ENCODE measurements around the gene RPL18A. TPM values are rescaled to one million over a fixed set of nuclear protein-coding genes. Genes with fewer than 3 reads are reported as not detected.

The RPL18A gene
- total RNA-seq, 1 donor from 2014 or later, result 2,478 TPM

DNA sequence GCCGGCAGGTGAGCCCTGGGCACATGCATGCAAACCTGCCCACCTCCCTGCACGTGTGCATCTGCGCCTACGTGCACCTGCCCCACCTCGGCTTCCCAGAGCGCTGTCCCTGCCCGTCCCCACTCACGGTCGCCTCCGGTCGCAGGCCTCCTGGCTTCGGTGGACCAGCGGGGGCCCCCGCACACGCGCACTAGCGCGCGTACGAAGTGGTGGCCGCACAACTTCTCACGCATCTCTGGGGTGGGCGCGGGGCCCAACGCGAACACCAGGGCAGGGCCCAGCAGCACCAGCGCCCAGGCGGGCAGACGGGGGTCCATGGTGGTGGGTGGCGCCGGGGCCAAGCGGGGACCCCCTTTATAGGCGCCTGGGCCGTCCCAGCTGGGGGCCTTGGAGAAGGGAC lies 38.5 kb upstream of the RPL18A start, which contains the start of gene INSL3:
TSS of gene INSL3 (minus strand) at position 330 of the 400 bp plus-strand sequence. CDS start at position 317, 13 bp downstream.
- DNase-seq (ENCODE audit: low read depth), result no peak
- H3K36me3 ChIP-seq (ENCODE audit: control insufficient read depth, insufficient read depth, low read length), result no peaks in the 10 kb centered on the region
- no peak for TF ChIP-seq CTCF (IDR thresholded peaks at IDR 0.05; ENCODE audit: insufficient read depth, low read length, poor library complexity, severe bottlenecking)
- no peak within 1 kb of the TSS for H3K4me3 ChIP-seq (ENCODE audit: low read depth, low read length)
- H3K27me3 ChIP-seq (ENCODE audit: control insufficient read depth, insufficient read depth, low read length), result peaks cover 9% of the 10 kb centered on the region

DNA sequence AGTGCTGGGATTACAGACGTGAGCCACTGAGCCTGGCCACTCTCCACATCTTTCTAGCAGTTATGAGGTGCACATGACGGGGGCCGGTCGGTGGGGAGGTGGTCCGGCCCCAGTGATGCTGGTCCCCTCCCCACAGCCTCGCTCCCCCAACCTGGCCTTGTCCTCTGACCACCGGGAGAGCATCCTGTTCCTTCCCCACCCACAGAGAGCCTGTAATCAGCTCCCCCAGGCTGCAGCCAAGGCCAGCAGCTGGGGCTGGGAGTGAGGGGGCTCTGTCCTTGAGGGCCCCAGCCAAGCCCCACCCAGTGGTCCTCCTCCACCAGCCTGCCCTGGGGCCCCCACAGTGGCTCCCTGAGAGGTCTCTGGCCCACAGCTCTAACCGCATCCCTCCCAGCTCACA lies 35.4 kb upstream of the RPL18A start:
- no peak for DNase-seq (ENCODE audit: low read depth)
- Histone ChIP-seq H3K4me3 (ENCODE audit: low read depth, low read length) (no peak overlapping the region), H3K36me3 (ENCODE audit: control insufficient read depth, insufficient read depth, low read length) (no peaks in the 10 kb centered on the region), H3K27me3 (ENCODE audit: control insufficient read depth, insufficient read depth, low read length) (peaks cover 9% of the 10 kb centered on the region)
- TF ChIP-seq CTCF (IDR thresholded peaks at IDR 0.05; ENCODE audit: insufficient read depth, low read length, poor library complexity, severe bottlenecking), result no peak

DNA sequence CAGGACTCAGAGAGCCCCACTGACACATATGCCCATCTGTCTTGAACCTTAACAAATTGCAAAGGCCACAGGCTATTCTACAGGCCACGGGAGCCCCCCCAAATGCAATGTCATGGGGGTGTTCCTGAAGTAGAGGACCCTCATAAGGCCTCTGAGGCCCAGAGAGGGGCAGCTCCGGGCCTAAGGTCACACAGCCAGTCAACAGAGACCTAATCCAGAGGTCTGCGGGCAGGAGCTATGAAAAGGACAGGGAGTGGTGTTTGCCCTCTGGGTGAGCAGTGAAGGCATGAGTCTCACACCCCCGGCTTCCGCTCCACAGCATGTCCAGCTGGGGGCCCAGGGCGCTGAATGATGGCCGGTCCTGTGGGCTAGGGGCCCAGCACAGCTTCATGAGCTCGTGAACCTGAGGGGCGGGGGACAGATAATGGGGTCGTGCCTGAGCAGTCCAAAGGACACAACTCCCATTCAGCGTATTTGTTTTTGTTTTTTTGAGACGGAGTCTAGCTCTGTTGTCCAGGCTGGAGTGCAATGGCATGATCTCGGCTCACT lies 33.1 kb upstream of the RPL18A start:
- no peak for DNase-seq (ENCODE audit: low read depth)
- Histone ChIP-seq H3K4me3 (ENCODE audit: low read depth, low read length) (no peak overlapping the region), H3K36me3 (ENCODE audit: control insufficient read depth, insufficient read depth, low read length) (no peaks in the 10 kb centered on the region), H3K27me3 (ENCODE audit: control insufficient read depth, insufficient read depth, low read length) (peaks cover 13% of the 10 kb centered on the region)
- TF ChIP-seq CTCF (IDR thresholded peaks at IDR 0.05; ENCODE audit: insufficient read depth, low read length, poor library complexity, severe bottlenecking), result no peak

GRCh38 chr19:17829855-17830566 lies 29.7 kb upstream of the RPL18A start:
- DNase-seq (ENCODE audit: low read depth), result peak; percentile 51
- TF ChIP-seq CTCF (IDR thresholded peaks at IDR 0.05; ENCODE audit: insufficient read depth, low read length, poor library complexity, severe bottlenecking), result no peak
- Histone ChIP-seq H3K36me3 (ENCODE audit: control insufficient read depth, insufficient read depth, low read length) (no peaks in the 10 kb centered on the region), H3K27me3 (ENCODE audit: control insufficient read depth, insufficient read depth, low read length) (peaks cover 9% of the 10 kb centered on the region), H3K4me3 (ENCODE audit: low read depth, low read length) (peak overlapping the region; percentile 53)

- no peak for TF ChIP-seq CTCF (IDR thresholded peaks at IDR 0.05; ENCODE audit: insufficient read depth, low read length, poor library complexity, severe bottlenecking)
- Histone ChIP-seq H3K27me3 (ENCODE audit: control insufficient read depth, insufficient read depth, low read length) (peaks cover 11% of the 10 kb centered on the region), H3K4me3 (ENCODE audit: low read depth, low read length) (peak overlapping the region; percentile 53), H3K36me3 (ENCODE audit: control insufficient read depth, insufficient read depth, low read length) (no peaks in the 10 kb centered on the region)
- DNase-seq (ENCODE audit: low read depth), result peak; percentile 53
Observed at GRCh38 chr19:17830567-17831418, 28.9 kb upstream of the RPL18A start.
